ENCODE results near the gene PPARG. TPM values are rescaled to one million over a fixed set of nuclear protein-coding genes. Genes with fewer than 3 reads are reported as not detected.
"Not testable (repeated sequence)": the region's sequence is repeated elsewhere in the genome, so short reads cannot be mapped to it uniquely, and the experiment has no call there.

Gene PPARG
- total RNA-seq, 6 donors from 2014 or later: 39.8 to 93.9 (median 52.7) TPM

- ATAC-seq (ENCODE audit: low FRiP score in 2 of 2) (no peak), DNase-seq (no peak)
- no peaks in the 10 kb centered on the region for H3K36me3 ChIP-seq
- no peaks in the 10 kb centered on the region for H3K4me1 ChIP-seq
- no peaks in the 10 kb centered on the region for H3K9me3 ChIP-seq
- H3K27me3 ChIP-seq: no peaks in the 10 kb centered on the region
- H3K27ac ChIP-seq: no peak overlapping the region
- H3K4me3 ChIP-seq: no peak overlapping the region
- TF ChIP-seq, protein P1, sequence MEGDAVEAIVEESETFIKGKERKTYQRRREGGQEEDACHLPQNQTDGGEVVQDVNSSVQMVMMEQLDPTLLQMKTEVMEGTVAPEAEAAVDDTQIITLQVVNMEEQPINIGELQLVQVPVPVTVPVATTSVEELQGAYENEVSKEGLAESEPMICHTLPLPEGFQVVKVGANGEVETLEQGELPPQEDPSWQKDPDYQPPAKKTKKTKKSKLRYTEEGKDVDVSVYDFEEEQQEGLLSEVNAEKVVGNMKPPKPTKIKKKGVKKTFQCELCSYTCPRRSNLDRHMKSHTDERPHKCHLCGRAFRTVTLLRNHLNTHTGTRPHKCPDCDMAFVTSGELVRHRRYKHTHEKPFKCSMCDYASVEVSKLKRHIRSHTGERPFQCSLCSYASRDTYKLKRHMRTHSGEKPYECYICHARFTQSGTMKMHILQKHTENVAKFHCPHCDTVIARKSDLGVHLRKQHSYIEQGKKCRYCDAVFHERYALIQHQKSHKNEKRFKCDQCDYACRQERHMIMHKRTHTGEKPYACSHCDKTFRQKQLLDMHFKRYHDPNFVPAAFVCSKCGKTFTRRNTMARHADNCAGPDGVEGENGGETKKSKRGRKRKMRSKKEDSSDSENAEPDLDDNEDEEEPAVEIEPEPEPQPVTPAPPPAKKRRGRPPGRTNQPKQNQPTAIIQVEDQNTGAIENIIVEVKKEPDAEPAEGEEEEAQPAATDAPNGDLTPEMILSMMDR (IDR thresholded peaks at IDR 0.05): no peak
- no peak for TF ChIP-seq POLR2A (IDR thresholded peaks at IDR 0.05)
- no peak for TF ChIP-seq EP300 (IDR thresholded peaks at IDR 0.05)
- no peak for TF ChIP-seq POLR2AphosphoS5 (IDR thresholded peaks at IDR 0.05)
Measured at GRCh38 chr3:12258911-12259310, 30.0 kb upstream of the PPARG start.

- H3K36me3 ChIP-seq; H3K9me3 ChIP-seq; H3K27me3 ChIP-seq; DNase-seq; H3K27ac ChIP-seq; ATAC-seq (ENCODE audit: low FRiP score in 2 of 2); H3K4me3 ChIP-seq; H3K4me1 ChIP-seq: not testable (repeated sequence)
- WGBS, 2 donors: 95 to 96% methylated on average over 7 to 8 of the region's 8 CpGs
Measured at GRCh38 chr3:12262173-12262572, 26.7 kb upstream of the PPARG start.

- Histone ChIP-seq H3K27ac (no peak overlapping the region), H3K36me3 (no peaks in the 10 kb centered on the region), H3K4me1 (peaks cover 0 to 19% (median 13%) of the 10 kb centered on the region in 4 donors), H3K9me3 (no peaks in the 10 kb centered on the region), H3K27me3 (no peaks in the 10 kb centered on the region), H3K4me3 (no peak overlapping the region)
- TF ChIP-seq POLR2AphosphoS5 (IDR thresholded peaks at IDR 0.05): no peak
- TF ChIP-seq, protein P1 (IDR thresholded peaks at IDR 0.05): no peak
- no peak for TF ChIP-seq POLR2A (IDR thresholded peaks at IDR 0.05)
- no peak for TF ChIP-seq EP300 (IDR thresholded peaks at IDR 0.05)
- no peak for DNase-seq
- no peak for ATAC-seq (ENCODE audit: low FRiP score in 2 of 2)
- 38 to 60% methylated on average over 1 of the region's 1 CpG for WGBS, 2 donors
Measured at GRCh38 chr3:12265508-12265907, 23.4 kb upstream of the PPARG start.

DNA sequence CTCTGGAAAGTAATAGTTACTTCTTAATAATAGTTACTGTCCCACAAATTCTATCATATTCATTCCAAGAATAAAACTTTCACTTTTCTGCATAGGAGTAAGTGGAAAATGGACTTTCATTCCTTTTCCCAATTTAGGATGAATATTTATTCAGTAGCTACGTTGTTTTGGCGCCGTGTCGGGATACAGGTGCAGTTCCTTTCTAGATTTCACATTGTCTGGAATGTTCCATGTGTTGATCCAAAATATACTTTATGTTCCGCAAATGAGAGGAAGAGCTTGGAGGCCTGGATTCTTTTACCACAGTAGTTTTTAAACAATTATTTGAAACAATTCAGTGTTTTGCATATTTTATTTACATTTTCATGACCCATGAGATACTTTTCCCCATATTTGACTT lies 22.8 kb upstream of the PPARG start:
- WGBS, 2 donors: 75 to 78% methylated on average over 5 of the region's 5 CpGs
- no peak overlapping the region for H3K27ac ChIP-seq

GRCh38 chr3:12267376-12268030 lies 21.4 kb upstream of the PPARG start:
- Histone ChIP-seq H3K4me3 (no peak overlapping the region), H3K27ac (no peak overlapping the region), H3K27me3 (no peaks in the 10 kb centered on the region), H3K9me3 (no peaks in the 10 kb centered on the region), H3K36me3 (no peaks in the 10 kb centered on the region), H3K4me1 (peaks cover 0 to 19% (median 13%) of the 10 kb centered on the region in 4 donors)
- ATAC-seq (ENCODE audit: low FRiP score in 2 of 2) (no peak), DNase-seq (no peak)
- TF ChIP-seq, protein P1 (IDR thresholded peaks at IDR 0.05): no peak
- TF ChIP-seq POLR2A (IDR thresholded peaks at IDR 0.05) (no peak), POLR2AphosphoS5 (IDR thresholded peaks at IDR 0.05) (no peak), EP300 (IDR thresholded peaks at IDR 0.05) (no peak)
- WGBS, 2 donors: 71 to 79% methylated on average over 3 of the region's 3 CpGs

More for the DNA sequence above, 22.8 kb upstream of the PPARG start:
- H3K9me3 ChIP-seq: no peaks in the 10 kb centered on the region
- no peak for TF ChIP-seq POLR2AphosphoS5 (IDR thresholded peaks at IDR 0.05)
- no peak for TF ChIP-seq POLR2A (IDR thresholded peaks at IDR 0.05)
- no peak for TF ChIP-seq EP300 (IDR thresholded peaks at IDR 0.05)
- TF ChIP-seq, protein P1 (IDR thresholded peaks at IDR 0.05): no peak
- DNase-seq (no peak), ATAC-seq (ENCODE audit: low FRiP score in 2 of 2) (no peak)
- H3K27me3 ChIP-seq: no peaks in the 10 kb centered on the region
- no peaks in the 10 kb centered on the region for H3K36me3 ChIP-seq
- H3K4me3 ChIP-seq: no peak overlapping the region
- H3K4me1 ChIP-seq: peaks cover 0 to 19% (median 13%) of the 10 kb centered on the region in 4 donors

Data from upper lobe of left lung (tissue), 6 donors.